ENCODE data around the gene ENTPD2.

ENTPD2 gene

DNA sequence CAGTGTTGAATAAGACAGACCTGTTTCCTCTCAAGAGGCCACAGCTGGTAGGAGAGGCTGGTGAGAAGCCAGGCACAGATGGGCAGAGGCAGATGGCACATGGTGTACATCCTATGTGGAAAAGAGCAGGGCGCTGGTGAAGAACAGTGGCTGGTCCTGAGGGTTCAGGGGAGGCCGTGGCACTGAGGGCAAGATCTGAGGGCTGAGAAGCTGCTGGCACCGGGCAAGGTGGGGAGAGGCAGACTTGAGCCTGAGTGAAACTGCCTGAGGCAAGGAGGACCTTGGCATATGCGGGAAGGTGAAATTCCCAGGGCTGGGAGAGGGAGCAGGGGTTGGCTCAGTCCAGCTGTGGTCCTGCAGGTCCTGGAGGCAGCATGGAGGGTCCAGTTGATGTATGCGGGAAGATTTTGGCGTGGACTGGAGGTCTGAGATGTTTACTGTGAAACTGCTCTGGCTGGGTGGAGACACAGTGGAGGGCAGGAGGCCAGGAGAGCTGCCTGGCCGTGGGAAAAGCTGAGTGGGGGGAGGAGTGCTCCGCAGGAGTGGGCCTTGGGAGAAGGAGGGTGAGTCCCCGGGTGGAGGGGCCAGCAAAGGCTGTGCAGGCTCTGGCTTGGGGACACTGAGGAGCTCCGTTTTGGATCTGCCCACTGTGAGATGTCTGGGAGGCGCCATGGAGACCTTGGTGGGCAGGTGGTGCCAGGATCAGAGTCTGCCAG lies 35.5 kb upstream of the ENTPD2 start:
- H3K27ac ChIP-seq = peak overlapping the region in 10 of 11 experiments; percentile 11 to 94 (median 56); a peak in 20 of 22 replicates
- peak overlapping the region; percentile 82 to 100 (median 98) for H3K4me2 ChIP-seq
- peak overlapping the region; percentile 22 to 85 (median 40); a peak in 19 of 22 replicates for H3K9ac ChIP-seq
- H4K20me1 ChIP-seq = peaks cover 0 to 4% (median 3%) of the 10 kb centered on the region in 11 experiments; a peak in 9 of 22 replicates
- H3K36me3 ChIP-seq = peaks cover 12 to 45% (median 21%) of the 10 kb centered on the region in 11 experiments; a peak in 18 of 22 replicates
- no peaks in the 10 kb centered on the region for H3K27me3 ChIP-seq
- TF ChIP-seq Cebpa-rat (IDR thresholded peaks at IDR 0.05) = no peak
- H3K9me3 ChIP-seq (replicated peaks in 1 of 11) = no peaks in the 10 kb centered on the region
- H3K4me1 ChIP-seq = peaks cover 52 to 61% (median 58%) of the 10 kb centered on the region in 10 experiments
- H3K4me3 ChIP-seq = peak overlapping the region in 2 of 10 experiments; percentile 7 to 27; a peak in 3 of 20 replicates

DNA sequence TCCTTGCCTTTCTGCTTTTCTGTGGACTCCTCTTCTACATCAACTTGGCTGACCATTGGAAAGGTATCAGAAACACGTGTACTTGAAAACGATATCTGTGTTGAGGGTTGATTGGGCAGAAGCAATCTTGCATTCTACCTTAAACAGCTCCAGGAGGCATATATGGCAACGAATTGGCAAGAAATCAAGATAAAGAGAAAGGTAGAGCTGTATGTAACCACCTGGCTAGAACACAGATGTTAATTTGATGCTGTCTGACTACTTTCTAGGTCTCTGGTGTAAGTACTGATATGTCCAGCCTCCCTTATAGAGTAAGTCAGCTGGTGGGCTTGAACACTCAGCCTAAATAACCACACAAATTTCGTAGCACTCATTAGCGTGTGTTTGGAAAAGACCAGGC lies 34.3 kb upstream of the ENTPD2 start:
- peaks cover 11 to 34% (median 17%) of the 10 kb centered on the region in 11 experiments; a peak in 18 of 22 replicates for H3K36me3 ChIP-seq
- TF ChIP-seq Cebpa-rat (IDR thresholded peaks at IDR 0.05) = no peak
- H3K9ac ChIP-seq = peak overlapping the region in 8 of 11 experiments; percentile 78 to 90 (median 83); a peak in 8 of 22 replicates
- H3K4me1 ChIP-seq = peaks cover 65 to 73% (median 71%) of the 10 kb centered on the region in 10 experiments
- peak overlapping the region; percentile 82 to 100 (median 98) for H3K4me2 ChIP-seq
- peaks cover 1 to 16% (median 12%) of the 10 kb centered on the region in 11 experiments; a peak in 20 of 22 replicates for H4K20me1 ChIP-seq
- H3K9me3 ChIP-seq (replicated peaks in 1 of 11) = no peaks in the 10 kb centered on the region
- peak overlapping the region in 6 of 11 experiments; percentile 45 to 94 (median 72); a peak in 7 of 22 replicates for H3K27ac ChIP-seq
- peak overlapping the region in 4 of 10 experiments; percentile 67 to 77 (median 72); a peak in 7 of 20 replicates for H3K4me3 ChIP-seq
- no peaks in the 10 kb centered on the region for H3K27me3 ChIP-seq

DNA sequence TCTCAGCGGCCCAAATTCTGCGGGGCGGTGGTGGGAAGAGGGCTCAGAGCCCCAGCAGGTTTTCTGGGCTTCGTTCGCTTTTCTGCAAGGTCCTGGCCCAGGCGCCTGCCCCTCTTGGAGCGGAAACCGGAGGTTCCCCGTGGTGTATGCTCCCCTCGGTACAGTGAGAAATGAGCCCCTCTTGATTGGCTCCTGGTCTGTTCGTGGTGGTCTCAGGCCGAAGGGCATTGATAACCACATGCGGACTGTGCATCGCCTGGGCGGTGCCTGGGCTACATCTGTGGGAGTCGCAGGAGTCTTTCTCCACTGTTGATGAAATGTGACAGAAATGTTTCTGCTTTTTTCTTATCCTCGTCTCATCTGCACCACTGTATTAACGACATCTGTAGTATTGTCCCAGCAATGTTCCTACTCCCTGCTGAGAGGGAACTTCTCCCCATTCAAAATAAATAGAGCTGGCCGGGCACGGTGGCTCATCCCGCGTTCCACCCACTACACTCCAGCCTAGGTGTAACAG lies 33.6 kb upstream of the ENTPD2 start:
- peaks cover 71 to 80% (median 77%) of the 10 kb centered on the region in 10 experiments for H3K4me1 ChIP-seq
- peak overlapping the region; percentile 82 to 100 (median 98) for H3K4me2 ChIP-seq
- peak overlapping the region; percentile 78 to 90 (median 83) for H3K9ac ChIP-seq
- TF ChIP-seq Cebpa-rat (IDR thresholded peaks at IDR 0.05) = no peak
- H3K9me3 ChIP-seq (replicated peaks in 1 of 11) = no peaks in the 10 kb centered on the region
- H3K27me3 ChIP-seq = no peaks in the 10 kb centered on the region
- peak overlapping the region; percentile 66 to 83 (median 76) for H3K4me3 ChIP-seq
- peaks cover 4 to 34% (median 14%) of the 10 kb centered on the region in 11 experiments; a peak in 16 of 22 replicates for H3K36me3 ChIP-seq
- peak overlapping the region; percentile 57 to 94 (median 84) for H3K27ac ChIP-seq
- H4K20me1 ChIP-seq = peaks cover 8 to 23% (median 19%) of the 10 kb centered on the region in 11 experiments; a peak in 20 of 22 replicates

DNA sequence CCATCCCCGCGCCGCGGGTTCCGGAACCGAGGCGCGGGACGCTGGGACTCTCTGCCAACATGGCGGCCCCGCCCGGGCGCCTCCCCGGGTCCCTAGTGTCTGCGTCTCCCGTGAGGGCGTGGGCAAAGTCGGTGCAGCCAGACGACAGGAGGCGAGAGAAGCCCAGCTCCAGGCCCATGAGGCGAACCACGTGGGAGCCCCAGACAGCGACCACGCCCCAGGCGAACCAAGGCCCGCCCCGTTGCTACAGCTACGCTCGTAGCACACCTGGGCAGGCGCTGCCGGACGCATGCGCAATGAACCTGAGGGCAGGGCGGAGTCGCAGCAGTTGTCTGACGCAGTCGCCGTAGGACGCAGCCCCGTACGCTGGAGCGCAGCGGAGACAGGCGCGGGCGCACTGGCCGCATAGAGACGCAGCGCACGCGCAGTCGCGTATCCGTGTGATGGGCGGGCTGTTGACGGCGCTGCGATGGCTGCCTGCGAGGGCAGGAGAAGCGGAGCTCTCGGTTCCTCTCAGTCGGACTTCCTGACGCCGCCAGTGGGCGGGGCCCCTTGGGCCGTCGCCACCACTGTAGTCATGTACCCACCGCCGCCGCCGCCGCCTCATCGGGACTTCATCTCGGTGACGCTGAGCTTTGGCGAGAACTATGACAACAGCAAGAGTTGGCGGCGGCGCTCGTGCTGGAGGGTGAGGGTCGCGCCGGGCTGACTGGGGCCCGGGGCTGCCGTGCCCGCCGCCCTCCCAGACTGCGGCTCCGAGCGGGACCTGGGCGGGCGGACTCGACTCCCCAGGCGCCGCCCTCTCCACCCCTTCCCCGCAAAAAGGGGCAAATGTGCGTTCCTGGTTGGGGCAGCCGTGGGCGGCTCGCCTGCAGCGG lies 32.9 kb upstream of the ENTPD2 start, which contains the start of gene MAN1B1:
Gene MAN1B1, plus strand, starts transcription at position 455 of the 878 bp plus-strand sequence. Its CDS starts 15 bp downstream, at position 470.
- Histone ChIP-seq H3K27ac (peak within 1 kb of the TSS; percentile 77 to 94 (median 89)), H3K36me3 (peaks cover 0 to 34% (median 10%) of the 10 kb centered on the region in 11 experiments; a peak in 15 of 22 replicates), H3K9ac (peak within 1 kb of the TSS; percentile 80 to 90 (median 83)), H3K4me2 (peak within 1 kb of the TSS; percentile 97 to 100 (median 99)), H3K9me3 (replicated peaks in 1 of 11) (no peaks in the 10 kb centered on the region), H3K4me3 (peak within 1 kb of the TSS; percentile 66 to 83 (median 76)), H3K4me1 (peaks cover 78 to 87% (median 84%) of the 10 kb centered on the region in 10 experiments), H4K20me1 (peaks cover 13 to 30% (median 26%) of the 10 kb centered on the region in 11 experiments; a peak in 21 of 22 replicates), H3K27me3 (0 out of 22 replicates have a peak, but pooled peaks cover 0 to under 1% (median 0%) of the 10 kb centered on the region in 11 experiments)
- TF ChIP-seq Cebpa-rat (IDR thresholded peaks at IDR 0.05) = no peak

DNA sequence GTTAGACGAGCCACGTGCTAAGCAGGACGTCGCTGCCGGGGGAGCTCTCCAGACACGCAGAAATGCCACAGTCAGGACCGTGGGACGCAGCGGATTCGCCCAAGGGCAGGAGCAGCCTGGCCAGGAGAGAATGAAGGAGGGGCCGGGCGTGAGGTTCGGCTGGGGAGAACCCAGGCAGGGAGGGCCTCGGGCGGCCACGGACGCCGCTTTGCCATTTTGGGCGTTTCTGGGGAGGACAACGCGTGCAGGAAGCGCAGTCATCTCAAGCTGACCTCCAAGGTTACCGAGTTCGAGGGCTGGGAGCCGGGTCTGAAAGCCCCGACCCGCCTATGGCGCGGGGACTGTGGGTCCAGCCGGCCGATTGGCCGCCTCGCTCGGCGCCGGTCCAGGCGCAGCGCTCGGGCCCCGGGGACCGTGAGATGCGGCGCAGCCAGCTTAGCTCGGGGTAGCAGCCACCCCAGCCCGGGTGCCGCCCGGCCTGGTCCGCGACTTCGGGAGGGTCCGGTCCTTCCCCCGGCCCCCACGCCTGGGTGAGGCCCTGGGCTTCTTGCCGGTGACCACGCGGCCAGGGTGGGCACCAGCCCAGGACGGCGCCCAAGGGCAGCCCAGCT lies 32.2 kb upstream of the ENTPD2 start:
- 0 out of 22 replicates have a peak, but pooled peaks cover 0 to 3% (median 0%) of the 10 kb centered on the region in 11 experiments for H3K27me3 ChIP-seq
- peaks cover 0 to 34% (median 15%) of the 10 kb centered on the region in 11 experiments; a peak in 16 of 22 replicates for H3K36me3 ChIP-seq
- no peak for TF ChIP-seq Cebpa-rat (IDR thresholded peaks at IDR 0.05)
- peaks cover 83 to 92% (median 88%) of the 10 kb centered on the region in 10 experiments for H3K4me1 ChIP-seq
- peak overlapping the region; percentile 78 to 90 (median 83) for H3K9ac ChIP-seq
- H4K20me1 ChIP-seq = peaks cover 13 to 37% (median 30%) of the 10 kb centered on the region in 11 experiments; a peak in 21 of 22 replicates
- H3K27ac ChIP-seq = peak overlapping the region; percentile 77 to 94 (median 89)
- peak overlapping the region; percentile 66 to 83 (median 76) for H3K4me3 ChIP-seq
- no peaks in the 10 kb centered on the region for H3K9me3 ChIP-seq (replicated peaks in 1 of 11)
- H3K4me2 ChIP-seq = peak overlapping the region; percentile 97 to 100 (median 99)

DNA sequence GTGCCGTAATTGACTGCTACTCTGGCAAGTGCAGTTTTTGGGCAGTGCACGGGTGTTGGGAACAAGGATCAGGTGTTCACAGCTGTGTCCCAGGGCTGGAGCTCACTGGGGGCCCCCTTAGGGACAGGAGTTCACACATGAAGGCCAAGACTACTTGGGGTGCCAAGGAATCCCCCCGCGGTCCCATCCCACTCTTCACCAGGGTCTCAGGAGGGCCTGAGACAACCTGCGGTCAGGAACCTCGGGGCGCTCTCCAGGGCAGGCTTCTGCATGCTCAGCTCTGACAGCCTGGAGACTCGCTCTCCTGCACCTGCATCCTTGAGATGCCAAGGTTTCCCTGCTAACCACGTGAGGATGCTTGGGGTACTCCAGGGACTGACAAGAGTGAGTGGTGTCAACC lies 30.7 kb upstream of the ENTPD2 start:
- peaks cover 0 to 37% (median 14%) of the 10 kb centered on the region in 11 experiments; a peak in 14 of 22 replicates for H3K36me3 ChIP-seq

DNA sequence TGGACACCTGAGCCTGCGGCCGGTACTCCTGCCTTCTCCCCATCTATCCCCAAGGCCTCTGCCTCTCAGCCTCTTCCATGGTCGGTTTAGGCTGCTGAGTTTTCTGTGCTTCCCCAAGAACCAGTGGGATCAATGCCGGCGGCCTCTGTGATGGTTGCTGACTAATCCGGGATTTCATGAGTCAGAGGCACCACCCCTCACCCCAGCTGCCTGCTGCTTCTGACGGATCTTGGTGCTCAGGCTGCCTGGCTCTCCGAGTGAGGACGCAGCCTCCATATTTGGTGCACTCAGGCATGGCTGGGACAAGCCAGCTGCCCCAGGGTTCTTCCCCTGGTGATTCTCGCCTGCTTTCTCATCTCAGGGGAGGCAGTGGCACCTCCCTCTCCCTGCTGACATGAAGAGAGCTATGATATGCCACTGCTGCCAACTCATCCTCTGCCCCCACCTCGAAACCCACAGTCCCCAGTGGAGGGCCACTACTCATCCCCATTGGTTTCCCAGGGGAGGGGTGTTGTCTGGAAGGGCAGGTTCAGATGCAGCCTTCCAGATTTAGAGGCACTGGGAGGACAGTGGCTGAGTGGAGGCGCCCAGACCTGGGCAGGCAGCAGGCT lies 29.6 kb upstream of the ENTPD2 start:
- H3K4me2 ChIP-seq = peak overlapping the region; percentile 97 to 100 (median 99)
- H3K27me3 ChIP-seq = peaks cover 0 to 3% (median 0%) of the 10 kb centered on the region in 11 experiments; a peak in 1 of 22 replicates
- TF ChIP-seq Cebpa-rat (IDR thresholded peaks at IDR 0.05) = no peak
- H3K9me3 ChIP-seq (replicated peaks in 1 of 11) = no peaks in the 10 kb centered on the region
- peak overlapping the region in 9 of 11 experiments; percentile 32 to 69 (median 59); a peak in 17 of 22 replicates for H3K27ac ChIP-seq
- peaks cover 86 to 92% (median 89%) of the 10 kb centered on the region in 10 experiments for H3K4me1 ChIP-seq
- peaks cover 0 to 47% (median 14%) of the 10 kb centered on the region in 11 experiments; a peak in 14 of 22 replicates for H3K36me3 ChIP-seq
- H4K20me1 ChIP-seq = peaks cover 31 to 62% (median 55%) of the 10 kb centered on the region in 11 experiments; a peak in 21 of 22 replicates
- H3K4me3 ChIP-seq = peak overlapping the region in 5 of 10 experiments; percentile 12 to 41 (median 30); a peak in 6 of 20 replicates
- peak overlapping the region in 8 of 11 experiments; percentile 29 to 56 (median 52); a peak in 15 of 22 replicates for H3K9ac ChIP-seq

More for the DNA sequence above, 30.7 kb upstream of the ENTPD2 start:
- H3K4me1 ChIP-seq = peaks cover 87 to 92% (median 89%) of the 10 kb centered on the region in 10 experiments
- H3K9me3 ChIP-seq (replicated peaks in 1 of 11) = no peaks in the 10 kb centered on the region
- TF ChIP-seq Cebpa-rat (IDR thresholded peaks at IDR 0.05) = no peak
- peaks cover 23 to 52% (median 45%) of the 10 kb centered on the region in 11 experiments; a peak in 21 of 22 replicates for H4K20me1 ChIP-seq
- H3K27ac ChIP-seq = peak overlapping the region in 5 of 11 experiments; percentile 52 to 69 (median 59); a peak in 6 of 22 replicates
- peak overlapping the region in 2 of 10 experiments; percentile 20 to 23; a peak in 2 of 20 replicates for H3K4me3 ChIP-seq
- H3K4me2 ChIP-seq = peak overlapping the region; percentile 97 to 100 (median 99)
- peaks cover 0 to 3% (median 0%) of the 10 kb centered on the region in 11 experiments; a peak in 1 of 22 replicates for H3K27me3 ChIP-seq
- peak overlapping the region in 4 of 11 experiments; percentile 42 to 54 (median 46); a peak in 4 of 22 replicates for H3K9ac ChIP-seq

All from BLaER1 treated with 17β-estradiol and CSF1 and Interleukin-3, amounts not matched to agents 10 nM and 100 nM (cell line).